B cell (primary cell): ENCODE data around the gene CLN6.
"Not testable (repeated sequence)": the region's sequence is repeated elsewhere in the genome, so short reads cannot be mapped to it uniquely, and the experiment has no call there.

Experiments used
- CTCF ChIP-seq: fragments of 200-600 bp; IDR thresholded peaks from one replicate; pipeline ENCODE4 v1.8.0; 2022; ENCODE audit warnings: antibody characterized with exemption, mild to moderate bottlenecking
- EZH2 ChIP-seq: IDR thresholded peaks from 2 replicates; pipeline ENCODE4 v1.6.1; 2012; ENCODE audit warnings: borderline replicate concordance, low read depth, mild to moderate bottlenecking, moderate library complexity, low read length; ENCODE audit not compliant: insufficient read depth, poor library complexity, severe bottlenecking

DNA sequence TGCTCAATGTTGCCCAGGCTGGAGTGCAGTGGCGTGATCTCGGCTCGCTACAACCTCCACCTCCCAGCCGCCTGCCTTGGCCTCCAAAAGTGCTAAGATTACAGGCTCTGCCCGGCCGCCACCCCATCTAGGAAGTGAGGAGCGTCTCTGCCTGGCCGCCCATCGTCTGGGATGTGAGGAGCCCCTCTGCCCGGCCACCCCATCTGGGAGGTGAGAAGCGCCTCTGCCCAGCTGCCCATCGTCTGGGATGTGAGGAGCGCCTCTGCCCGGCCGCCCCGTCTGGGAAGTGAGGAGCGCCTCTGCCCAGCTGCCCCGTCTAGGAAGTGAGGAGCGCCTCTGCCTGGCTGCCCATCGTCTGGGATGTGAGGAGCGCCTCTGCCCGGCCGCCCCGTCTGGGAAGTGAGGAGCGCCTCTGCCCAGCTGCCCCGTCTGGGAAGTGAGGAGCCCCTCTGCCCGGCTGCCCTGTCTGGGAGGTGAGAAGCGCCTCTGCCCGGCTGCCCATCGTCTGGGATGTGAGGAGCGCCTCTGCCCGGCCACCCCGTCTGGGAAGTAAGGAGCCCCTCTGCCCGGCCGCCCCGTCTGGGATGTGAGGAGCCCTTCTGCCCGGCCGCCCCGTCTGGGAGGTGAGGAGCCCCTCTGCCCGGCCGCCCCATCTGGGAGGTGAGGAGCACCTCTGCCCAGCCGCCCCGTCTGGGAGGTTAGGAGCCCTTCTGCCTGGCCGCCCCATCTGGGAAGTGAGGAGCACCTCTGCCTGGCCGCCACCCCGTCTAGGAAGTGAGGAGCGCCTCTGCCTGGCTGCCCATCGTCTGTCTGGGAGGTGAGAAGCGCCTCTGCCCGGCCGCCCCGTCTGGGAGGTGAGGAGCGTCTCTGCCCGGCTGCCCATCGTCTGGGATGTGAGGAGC, 7.7 kb downstream of the CLN6 start:
- TF ChIP-seq CTCF, EZH2: not testable (repeated sequence)
